Measurements from ENCODE around the gene CD3D. TPM values are rescaled to one million over a fixed set of nuclear protein-coding genes. Genes with fewer than 3 reads are reported as not detected.
"Not testable (repeated sequence)": the region's sequence is repeated elsewhere in the genome, so short reads cannot be mapped to it uniquely, and the experiment has no call there.

Gene CD3D
- total RNA-seq, 1 experiment from 2014 or later = 0.51 TPM

- no peak for DNase-seq (ENCODE audit: low read depth)
Observed at GRCh38 chr11:118339281-118339961, 3.1 kb downstream of the CD3D start.

- peak; percentile 13 for DNase-seq (ENCODE audit: low read depth)
Observed at GRCh38 chr11:118338637-118339061, 3.9 kb downstream of the CD3D start.

- no peak for DNase-seq (ENCODE audit: low read depth)
Observed at GRCh38 chr11:118334745-118335144, 7.8 kb downstream of the CD3D start.

- DNase-seq (ENCODE audit: low read depth) = no peak
Observed at GRCh38 chr11:118328745-118329144, 13.8 kb downstream of the CD3D start.

GRCh38 chr11:118325283-118325682, 17.2 kb downstream of the CD3D start:
- DNase-seq (ENCODE audit: low read depth) = no peak

GRCh38 chr11:118322721-118323120, 19.8 kb downstream of the CD3D start:
- no peak for DNase-seq (ENCODE audit: low read depth)

GRCh38 chr11:118321386-118322082, 21.0 kb downstream of the CD3D start:
- DNase-seq (ENCODE audit: low read depth) = no peak

GRCh38 chr11:118320515-118320914, 22.0 kb downstream of the CD3D start:
- no peak for DNase-seq (ENCODE audit: low read depth)

- no peak for DNase-seq (ENCODE audit: low read depth)
Observed at GRCh38 chr11:118319337-118319707, 23.2 kb downstream of the CD3D start.

GRCh38 chr11:118318581-118319336, 23.7 kb downstream of the CD3D start:
- DNase-seq (ENCODE audit: low read depth) = no peak

- DNase-seq (ENCODE audit: low read depth) = no peak
Observed at GRCh38 chr11:118318124-118318523, 24.4 kb downstream of the CD3D start.

GRCh38 chr11:118314988-118315411, 27.5 kb downstream of the CD3D start:
- no peak for DNase-seq (ENCODE audit: low read depth)

GRCh38 chr11:118313242-118313641, 29.3 kb downstream of the CD3D start:
- no peak for DNase-seq (ENCODE audit: low read depth)

- no peak for DNase-seq (ENCODE audit: low read depth)
Observed at GRCh38 chr11:118312328-118312727, 30.2 kb downstream of the CD3D start.

GRCh38 chr11:118311518-118311917, 31.0 kb downstream of the CD3D start:
- DNase-seq (ENCODE audit: low read depth) = no peak

GRCh38 chr11:118310781-118311485, 31.6 kb downstream of the CD3D start:
- DNase-seq (ENCODE audit: low read depth) = no peak

GRCh38 chr11:118310271-118310670, 32.2 kb downstream of the CD3D start:
- DNase-seq (ENCODE audit: low read depth) = no peak

GRCh38 chr11:118308995-118309528, 33.4 kb downstream of the CD3D start:
- DNase-seq (ENCODE audit: low read depth) = not testable (repeated sequence)

GRCh38 chr11:118306556-118306955, 35.9 kb downstream of the CD3D start:
- no peak for DNase-seq (ENCODE audit: low read depth)

GRCh38 chr11:118305726-118306125, 36.8 kb downstream of the CD3D start:
- no peak for DNase-seq (ENCODE audit: low read depth)

- DNase-seq (ENCODE audit: low read depth) = no peak
Observed at GRCh38 chr11:118304568-118305248, 37.8 kb downstream of the CD3D start, which contains the start of gene CD3E. Gene CD3E, plus strand, starts transcription at chr11:118304730. Its CDS starts 223 bp downstream, at chr11:118304953.

Data from Daoy (cell line).